Mucosa of descending colon (tissue), 3 donors: ENCODE measurements around the gene KAT6B. TPM values are rescaled to one million over a fixed set of nuclear protein-coding genes. Genes with fewer than 3 reads are reported as not detected.

Experiments
- ATAC-seq: fragments of 200-7000 bp; cut with Tn5 transposase; one replicate; pipeline ENCODE4 v1.9.1; 2020; ENCODE audit warnings: mild to moderate bottlenecking, moderate library complexity
- DNase-seq, 3 donors: peaks; one replicate each; pipeline ENCODE4 v3.0.0-alpha.2; 2020
- H3K36me3 ChIP-seq: fragments of 200-600 bp; one replicate; pipeline ENCODE4 v1.8.0; 2021; ENCODE audit warnings: low read depth, mild to moderate bottlenecking
- H3K4me1 ChIP-seq: fragments of 200-600 bp; one replicate; pipeline ENCODE4 v1.8.0; 2021; ENCODE audit warnings: low read depth, mild to moderate bottlenecking
- H3K4me3 ChIP-seq: fragments of 200-600 bp; one replicate; pipeline ENCODE4 v1.8.0; 2021; ENCODE audit warnings: mild to moderate bottlenecking
- H3K9me3 ChIP-seq: fragments of 200-600 bp; one replicate; pipeline ENCODE4 v1.8.0; 2021; ENCODE audit warnings: mild to moderate bottlenecking
- intact Hi-C, 2 donors: fragments of 100-400 bp; cut with DNase I in 1 of 2; cut with micrococcal nuclease in 1 of 2; formaldehyde crosslinking; loops; one replicate each; pipeline versions ENCODE4 v1.11.0 to v1.11.1; 2022; cut with DNase I, micrococcal nuclease
- total RNA-seq, 3 donors: library from RNA; stranded (reverse); fragmentation: NEBNext Ultra II Directional in 2 of 3; extraction: Animal tissue kit (Norgen Biotek cat#: 25700) in 2 of 3; gene quantifications; one replicate each; pipeline versions ENCODE4 v1.2.1 to v1.2.4, GENCODE V29; 2021 to 2023
- TF ChIP-seq, protein P1 (sequence below): fragments of 200-600 bp; IDR thresholded peaks from one replicate; pipeline ENCODE4 v1.8.0; 2022; ENCODE audit warnings: antibody characterized with exemption, mild to moderate bottlenecking
- donor health status: DM: no; HTN: no; CAD: no; lungs with moderate emphysema.
- donor health status: DM: no; HTN: no; CAD: no.
- donor health status: DM: no; HTN: yes; CAD: no.

The KAT6B gene
- total RNA-seq, 3 donors from 2014 or later, result 29.5 to 60.5 (median 39.3) TPM

GRCh38 chr10:74831518-74832120 lies 5.2 kb downstream of the KAT6B start:
- ATAC-seq, result no peak
- no peaks in the 10 kb centered on the region for H3K9me3 ChIP-seq
- peaks cover 13% of the 10 kb centered on the region for H3K4me1 ChIP-seq
- no peak for DNase-seq
- TF ChIP-seq, protein P1, sequence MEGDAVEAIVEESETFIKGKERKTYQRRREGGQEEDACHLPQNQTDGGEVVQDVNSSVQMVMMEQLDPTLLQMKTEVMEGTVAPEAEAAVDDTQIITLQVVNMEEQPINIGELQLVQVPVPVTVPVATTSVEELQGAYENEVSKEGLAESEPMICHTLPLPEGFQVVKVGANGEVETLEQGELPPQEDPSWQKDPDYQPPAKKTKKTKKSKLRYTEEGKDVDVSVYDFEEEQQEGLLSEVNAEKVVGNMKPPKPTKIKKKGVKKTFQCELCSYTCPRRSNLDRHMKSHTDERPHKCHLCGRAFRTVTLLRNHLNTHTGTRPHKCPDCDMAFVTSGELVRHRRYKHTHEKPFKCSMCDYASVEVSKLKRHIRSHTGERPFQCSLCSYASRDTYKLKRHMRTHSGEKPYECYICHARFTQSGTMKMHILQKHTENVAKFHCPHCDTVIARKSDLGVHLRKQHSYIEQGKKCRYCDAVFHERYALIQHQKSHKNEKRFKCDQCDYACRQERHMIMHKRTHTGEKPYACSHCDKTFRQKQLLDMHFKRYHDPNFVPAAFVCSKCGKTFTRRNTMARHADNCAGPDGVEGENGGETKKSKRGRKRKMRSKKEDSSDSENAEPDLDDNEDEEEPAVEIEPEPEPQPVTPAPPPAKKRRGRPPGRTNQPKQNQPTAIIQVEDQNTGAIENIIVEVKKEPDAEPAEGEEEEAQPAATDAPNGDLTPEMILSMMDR, result no peak
- intact Hi-C loops, result no loop called here
- H3K4me3 ChIP-seq, result no peak overlapping the region
- H3K36me3 ChIP-seq, result no peaks in the 10 kb centered on the region

DNA sequence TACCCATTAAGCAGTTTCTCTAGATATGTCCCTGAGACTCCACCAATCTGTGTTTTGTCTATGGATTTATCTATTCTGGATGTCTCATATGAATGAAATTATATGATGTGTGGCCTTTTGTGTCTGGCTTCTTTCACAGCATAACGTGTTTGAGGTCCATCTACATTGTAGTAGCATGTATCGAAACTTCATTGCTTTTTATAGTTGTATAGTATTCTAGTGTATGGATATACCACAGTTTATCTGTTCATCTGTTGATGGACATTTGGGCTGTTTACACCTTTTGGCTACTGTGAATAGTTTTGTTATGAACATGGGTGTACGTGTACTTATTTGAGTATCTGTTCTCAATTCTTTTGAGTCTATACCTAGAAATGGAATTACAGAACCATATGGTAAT lies 9.6 kb downstream of the KAT6B start:
- H3K4me1 ChIP-seq, result peaks cover 10% of the 10 kb centered on the region
- TF ChIP-seq, protein P1, result no peak
- ATAC-seq, result no peak

DNA sequence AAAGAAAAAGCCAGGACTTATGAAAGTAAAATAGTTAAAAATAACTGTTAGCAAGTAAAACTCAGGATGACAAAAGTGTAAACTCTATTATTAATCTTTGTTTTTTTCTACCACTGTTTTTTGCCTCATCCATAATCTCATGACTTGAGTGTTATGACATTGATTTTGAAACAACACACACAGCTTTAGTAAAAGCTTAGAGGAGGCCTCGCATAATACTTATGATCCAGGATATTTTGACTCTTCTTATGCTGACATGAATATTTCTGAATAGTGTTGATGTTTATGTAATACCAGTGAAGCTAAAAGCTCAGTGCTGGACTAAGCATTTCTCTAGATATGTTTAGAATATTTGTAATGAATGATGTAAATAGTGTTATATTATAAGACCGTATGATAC lies 10.5 kb downstream of the KAT6B start:
- intact Hi-C loops, result no loop called here
- no peaks in the 10 kb centered on the region for H3K36me3 ChIP-seq
- TF ChIP-seq, protein P1, result no peak
- DNase-seq, result no peak
- H3K4me3 ChIP-seq, result no peak overlapping the region
- no peaks in the 10 kb centered on the region for H3K9me3 ChIP-seq
- no peak for ATAC-seq
- peaks cover under 1% of the 10 kb centered on the region for H3K4me1 ChIP-seq

More for the DNA sequence above, 9.6 kb downstream of the KAT6B start:
- Histone ChIP-seq H3K9me3 (no peaks in the 10 kb centered on the region), H3K4me3 (no peak overlapping the region), H3K36me3 (no peaks in the 10 kb centered on the region)
- DNase-seq, result no peak
- intact Hi-C loops, result no loop called here

DNA sequence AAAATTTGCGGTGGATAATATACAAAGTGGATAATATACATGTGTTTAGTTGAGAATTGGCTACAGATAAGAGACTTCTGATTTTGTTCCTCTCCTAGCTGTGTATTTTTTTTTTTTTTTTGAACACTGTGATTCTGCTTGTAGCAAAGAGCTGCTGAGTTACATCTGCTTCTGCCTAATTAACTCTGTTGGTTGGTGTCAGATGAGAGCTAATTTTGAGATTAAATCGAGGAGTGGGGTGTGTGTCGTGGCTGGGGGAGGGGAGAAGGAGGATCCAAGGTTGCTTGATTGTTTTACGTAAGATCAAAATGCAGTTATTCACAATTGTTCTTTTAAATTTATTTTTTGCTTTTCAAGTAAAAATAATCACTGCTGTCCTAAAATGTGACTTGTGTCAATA lies 11.3 kb downstream of the KAT6B start:
- intact Hi-C loops, result no loop called here
- TF ChIP-seq, protein P1, result no peak
- DNase-seq (no peak), ATAC-seq (no peak)
- H3K9me3 ChIP-seq, result no peaks in the 10 kb centered on the region
- no peak overlapping the region for H3K4me3 ChIP-seq
- H3K4me1 ChIP-seq, result no peaks in the 10 kb centered on the region
- H3K36me3 ChIP-seq, result no peaks in the 10 kb centered on the region

GRCh38 chr10:74839708-74840107 lies 13.3 kb downstream of the KAT6B start:
- H3K4me3 ChIP-seq, result no peak overlapping the region
- H3K4me1 ChIP-seq, result no peaks in the 10 kb centered on the region
- TF ChIP-seq, protein P1, result no peak
- H3K9me3 ChIP-seq, result no peaks in the 10 kb centered on the region
- no peak for DNase-seq
- no peaks in the 10 kb centered on the region for H3K36me3 ChIP-seq
- no peak for ATAC-seq
- intact Hi-C loops, result no loop called here
